NCI-H1105 treated with DMSO at 0.1 percent for 48 hours (cell line): Measurements from ENCODE around the gene LBH.

Source experiments
- DNase-seq: peaks from one replicate; lab custom pipeline; 2025; lab: John Stamatoyannopoulos, UW

LBH gene

GRCh38 chr2:30231212-30231995, at the start of gene LBH:
TSS of gene LBH (plus strand) at chr2:30231534. CDS start at chr2:30231739, 205 bp downstream.
- DNase-seq, result peak; percentile 33

DNA sequence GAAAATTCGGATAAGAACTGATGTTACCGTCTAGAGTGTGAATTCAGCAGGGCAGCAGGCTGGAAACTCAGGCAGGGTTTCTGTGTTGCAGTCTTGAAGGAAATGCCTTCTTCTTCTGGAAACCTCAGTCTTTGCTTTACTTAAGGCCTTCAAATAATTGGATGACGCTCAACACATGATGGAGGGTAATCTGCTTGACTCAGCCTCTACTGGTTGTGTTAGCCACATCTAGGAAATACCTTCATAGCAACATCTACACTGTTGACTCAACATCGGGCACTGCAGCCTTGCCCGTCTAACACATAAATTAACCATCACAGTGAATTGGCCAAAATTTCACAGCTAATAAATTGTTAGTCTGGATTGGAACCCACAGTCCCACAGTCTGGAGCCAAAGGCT, 47.3 kb upstream of the LBH start:
- no peak for DNase-seq

DNA sequence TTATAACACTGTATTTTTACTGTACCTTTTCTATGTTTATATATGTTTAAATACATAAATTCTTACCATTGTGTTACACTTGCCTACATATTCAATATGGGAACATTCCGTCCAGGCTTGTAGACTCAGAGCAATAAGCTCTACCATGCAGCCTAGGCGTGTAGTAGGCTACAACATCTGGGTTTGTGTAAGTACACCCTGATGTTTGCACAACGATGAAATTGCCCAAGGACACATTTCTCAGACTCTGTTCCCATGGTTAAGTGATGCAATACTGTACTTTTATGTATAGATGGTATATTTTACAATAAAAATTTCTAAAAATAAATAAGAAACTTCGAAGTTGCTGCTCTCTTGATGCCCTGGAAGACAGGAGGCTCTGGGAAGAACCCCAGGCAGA, 46.2 kb upstream of the LBH start:
- DNase-seq, result no peak

DNA sequence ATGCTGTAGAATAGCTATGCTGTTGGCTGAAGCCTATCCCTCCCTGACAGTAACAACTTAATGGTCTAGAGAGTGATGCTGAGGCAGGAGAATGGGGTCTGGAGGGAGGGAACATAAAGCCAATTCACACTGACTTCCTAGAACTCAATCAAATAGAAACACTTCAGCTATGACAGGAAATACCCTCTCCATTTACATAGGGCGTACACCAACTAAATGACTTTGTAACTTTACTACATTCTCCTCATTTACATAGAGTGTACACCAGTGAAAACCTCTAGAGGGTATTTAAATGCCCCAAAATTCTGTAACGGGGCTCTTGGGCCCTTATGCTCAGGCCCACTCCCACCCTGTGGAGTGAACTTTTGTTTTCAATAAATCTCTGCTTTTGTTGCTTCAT, 43.0 kb upstream of the LBH start:
- no peak for DNase-seq

- no peak for DNase-seq
Measured at GRCh38 chr2:30190637-30191036, 40.7 kb upstream of the LBH start.

DNA sequence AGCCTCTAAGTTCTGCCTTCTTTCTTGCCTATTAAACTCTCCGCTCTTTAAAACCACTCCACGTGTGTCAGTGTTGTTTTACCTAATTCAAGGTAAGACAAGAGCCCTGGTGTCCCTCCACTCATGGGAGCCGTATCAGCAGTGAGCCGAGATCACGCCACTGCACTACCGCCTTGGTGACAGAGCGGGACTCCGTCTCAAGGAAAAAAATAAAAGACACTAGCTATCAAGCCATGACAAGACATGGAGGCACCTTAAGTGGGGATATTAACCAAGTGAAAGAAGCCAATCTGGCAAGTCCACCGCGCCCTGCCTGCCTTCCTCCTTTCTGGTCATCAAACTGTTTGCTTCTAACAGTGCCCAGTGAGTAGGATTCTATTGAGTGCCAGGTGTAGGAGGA, 40.2 kb upstream of the LBH start:
- no peak for DNase-seq

DNA sequence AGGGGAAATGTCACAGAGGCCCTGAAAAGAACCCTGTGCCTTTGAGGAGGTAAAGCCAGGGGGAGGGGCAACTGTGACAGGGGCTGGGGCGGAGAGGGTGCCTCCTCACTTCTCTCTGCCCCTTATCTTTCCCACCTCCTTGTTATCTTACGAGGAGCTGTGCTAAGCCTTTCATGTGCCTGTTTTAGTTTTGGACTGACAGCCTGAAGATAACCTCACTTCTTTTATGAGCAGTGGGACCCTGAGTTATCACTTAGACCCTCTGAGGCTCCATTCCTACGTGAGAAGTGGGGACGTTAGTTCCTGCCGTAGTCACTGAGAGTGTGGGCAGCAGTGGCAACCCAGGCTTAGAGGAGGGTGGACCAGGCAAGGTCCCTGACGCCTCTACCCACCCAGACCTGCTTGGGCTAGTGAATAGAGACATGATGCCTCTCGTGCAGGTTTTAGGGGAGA, 39.5 kb upstream of the LBH start:
- no peak for DNase-seq

- no peak for DNase-seq
Measured at GRCh38 chr2:30192314-30192713, 39.0 kb upstream of the LBH start.

DNA sequence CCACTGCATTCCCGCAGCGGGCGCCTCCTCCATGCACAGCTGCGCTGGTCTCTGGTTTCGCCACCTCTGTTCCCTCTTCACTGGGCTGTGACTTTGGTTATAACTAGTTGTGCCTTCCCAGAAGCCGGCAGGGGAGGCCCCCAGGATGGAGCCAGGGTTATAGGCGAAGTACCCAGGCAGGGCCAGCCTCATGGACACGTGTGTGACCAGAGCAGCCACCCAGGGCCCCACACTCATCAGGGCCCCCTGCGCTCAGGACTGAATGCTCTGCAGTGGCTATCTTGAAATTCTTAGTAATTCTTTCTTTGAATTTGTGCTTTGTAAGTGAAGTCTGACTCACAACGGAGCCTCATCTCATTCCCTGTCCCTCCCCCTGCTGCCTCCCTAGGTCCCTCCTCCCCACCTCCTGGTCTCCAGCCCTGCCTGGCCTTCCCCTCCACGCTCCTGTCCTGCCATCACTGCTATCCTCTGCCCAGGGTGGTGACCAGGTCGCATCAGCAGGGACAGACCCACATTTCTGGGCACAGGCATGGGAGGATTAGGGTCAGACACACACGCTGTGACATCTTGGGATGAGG, 38.1 kb upstream of the LBH start:
- no peak for DNase-seq

DNA sequence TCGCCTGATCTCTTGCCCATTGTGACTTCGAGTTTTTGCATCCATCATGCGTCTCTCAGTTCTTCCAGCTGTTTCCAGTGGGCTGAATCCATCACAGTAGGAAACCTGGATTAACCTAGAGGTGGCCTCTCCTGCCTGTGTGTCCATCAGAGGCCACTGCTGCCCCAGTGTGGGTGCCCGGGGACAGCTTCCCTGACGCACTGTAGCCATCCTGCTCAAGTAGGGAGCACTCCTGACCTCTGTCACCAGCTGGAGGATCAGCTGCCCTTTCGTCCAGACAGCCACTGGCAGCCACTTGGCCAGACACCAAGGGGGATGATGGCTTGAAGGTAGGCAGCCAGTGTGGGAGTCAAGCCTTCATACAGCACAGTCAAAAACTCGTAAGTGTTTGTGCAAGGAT, 36.9 kb upstream of the LBH start:
- no peak for DNase-seq

DNA sequence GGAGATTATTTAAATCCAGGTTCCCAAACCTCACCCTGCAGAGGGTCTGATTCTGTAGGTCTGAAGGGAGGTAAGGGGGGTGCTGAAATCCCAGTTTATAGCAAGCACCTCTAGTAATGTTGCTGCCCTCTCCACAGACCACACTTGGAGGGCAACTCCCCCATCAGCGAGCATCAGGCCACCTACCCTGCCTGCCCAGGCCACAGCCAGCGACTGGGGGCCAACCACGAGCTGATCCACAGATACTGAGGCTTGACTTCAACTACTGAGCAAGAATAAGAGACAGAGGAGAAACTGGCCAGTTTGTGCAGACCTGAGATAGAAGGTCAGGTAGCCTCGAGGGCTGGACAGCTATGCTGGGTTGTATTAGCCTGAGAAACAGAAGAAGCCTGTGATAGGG, 36.3 kb upstream of the LBH start:
- DNase-seq, result no peak

DNA sequence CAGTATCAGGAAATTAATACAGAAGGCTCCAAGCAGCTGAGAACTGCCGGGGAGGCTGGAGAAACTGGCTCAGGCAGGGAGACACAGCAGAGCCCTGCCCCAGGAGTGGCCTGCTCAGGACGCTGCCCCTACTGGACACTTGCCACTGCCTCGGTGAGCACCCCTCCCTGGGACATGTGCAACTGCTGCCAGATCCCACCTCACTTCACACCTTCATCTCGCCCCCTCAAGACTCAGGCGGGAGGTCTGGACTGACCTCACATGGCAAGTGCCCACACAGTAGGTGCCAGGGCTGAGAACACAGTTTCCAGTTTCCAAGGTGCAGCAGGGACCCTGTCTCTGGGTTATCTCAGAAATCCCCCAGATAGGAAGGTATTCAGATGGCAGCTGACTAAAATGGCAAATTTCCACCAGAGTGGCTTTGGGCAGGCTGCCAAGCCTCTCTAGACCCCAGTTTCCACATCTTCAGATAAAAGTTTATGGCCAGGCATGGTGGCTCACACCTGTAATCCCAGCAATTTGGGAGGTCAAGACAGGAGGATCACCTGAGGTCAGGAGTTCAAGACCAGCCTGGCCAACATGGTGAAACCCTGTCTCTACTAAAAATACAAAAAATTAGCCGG, 33.7 kb upstream of the LBH start:
- DNase-seq, result no peak

DNA sequence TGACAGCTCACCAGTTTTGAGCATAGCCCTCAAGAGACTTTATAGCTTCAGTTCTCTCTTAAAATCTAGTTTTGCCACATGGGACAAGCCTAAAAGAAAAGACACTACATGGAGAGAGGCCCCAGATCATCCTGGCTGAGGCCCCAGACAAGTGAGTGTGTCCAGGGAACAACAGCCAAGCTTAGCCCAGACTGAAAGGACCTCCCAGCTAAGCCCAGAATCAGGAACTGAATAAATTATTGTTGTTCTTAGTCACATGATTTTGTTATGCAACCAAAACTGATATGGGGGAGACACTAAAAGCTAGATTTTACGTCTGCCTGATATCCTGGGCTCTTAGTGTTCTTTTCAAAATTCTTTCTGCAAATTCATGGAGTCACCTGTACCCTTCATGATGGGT, 29.3 kb upstream of the LBH start:
- DNase-seq, result no peak

DNA sequence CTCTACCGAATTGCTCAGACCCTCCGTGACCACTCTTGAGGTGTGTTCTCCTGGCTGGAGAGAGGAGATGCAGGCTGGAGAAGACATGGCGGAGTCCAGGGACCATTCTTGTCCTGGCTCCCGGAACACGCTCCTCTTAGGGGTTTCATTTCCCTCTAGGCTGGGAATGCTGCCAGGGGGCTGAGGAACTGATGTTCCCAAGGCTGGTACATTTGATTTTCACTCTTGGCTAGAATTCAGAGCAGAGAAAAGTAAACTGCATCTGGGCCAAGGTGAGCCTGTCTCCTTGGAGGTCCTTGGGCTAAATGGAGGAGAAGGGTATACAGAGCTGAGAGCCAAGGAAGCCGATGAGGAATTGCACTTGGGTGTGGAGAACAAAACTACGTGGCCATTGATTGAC, 28.2 kb upstream of the LBH start:
- DNase-seq, result no peak

GRCh38 chr2:30204281-30204680, 27.1 kb upstream of the LBH start:
- no peak for DNase-seq

DNA sequence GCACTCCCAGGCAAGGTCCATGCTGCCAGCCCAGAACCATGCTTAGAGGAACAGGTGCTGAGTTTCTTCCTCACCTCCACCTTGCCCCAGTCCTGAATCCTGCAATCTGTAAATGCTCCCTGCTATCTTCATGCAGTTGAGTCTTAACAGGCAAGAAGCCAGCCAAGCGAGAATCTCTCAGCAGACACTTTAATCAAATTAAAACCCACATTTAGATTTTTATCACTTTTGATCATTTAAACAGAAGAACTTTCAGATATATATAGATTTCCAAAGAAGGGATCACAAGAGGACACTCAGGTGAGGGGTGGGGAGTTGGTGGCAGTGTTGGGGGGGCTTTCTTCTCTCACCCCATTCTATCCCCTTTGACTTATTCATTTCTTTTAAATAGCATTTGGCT, 25.9 kb upstream of the LBH start:
- no peak for DNase-seq

GRCh38 chr2:30206461-30207430, 24.6 kb upstream of the LBH start:
- no peak for DNase-seq

- DNase-seq, result peak; percentile 56
Measured at GRCh38 chr2:30208453-30208852, 22.9 kb upstream of the LBH start.

GRCh38 chr2:30209227-30209626, 22.1 kb upstream of the LBH start:
- DNase-seq, result no peak

- DNase-seq, result no peak
Measured at GRCh38 chr2:30213326-30213725, 18.0 kb upstream of the LBH start.

- no peak for DNase-seq
Measured at GRCh38 chr2:30213907-30214463, 17.3 kb upstream of the LBH start.

- no peak for DNase-seq
Measured at GRCh38 chr2:30216157-30216556, 15.2 kb upstream of the LBH start.
